ENCODE measurements around the gene SEMA3D. TPM values are rescaled to one million over a fixed set of nuclear protein-coding genes. Genes with fewer than 3 reads are reported as not detected.

The SEMA3D gene
- 1.5 TPM for polyA plus RNA-seq (2013, experiment 1 of 2)
- 1.5 TPM for polyA plus RNA-seq (2013, experiment 2 of 2)

DNA sequence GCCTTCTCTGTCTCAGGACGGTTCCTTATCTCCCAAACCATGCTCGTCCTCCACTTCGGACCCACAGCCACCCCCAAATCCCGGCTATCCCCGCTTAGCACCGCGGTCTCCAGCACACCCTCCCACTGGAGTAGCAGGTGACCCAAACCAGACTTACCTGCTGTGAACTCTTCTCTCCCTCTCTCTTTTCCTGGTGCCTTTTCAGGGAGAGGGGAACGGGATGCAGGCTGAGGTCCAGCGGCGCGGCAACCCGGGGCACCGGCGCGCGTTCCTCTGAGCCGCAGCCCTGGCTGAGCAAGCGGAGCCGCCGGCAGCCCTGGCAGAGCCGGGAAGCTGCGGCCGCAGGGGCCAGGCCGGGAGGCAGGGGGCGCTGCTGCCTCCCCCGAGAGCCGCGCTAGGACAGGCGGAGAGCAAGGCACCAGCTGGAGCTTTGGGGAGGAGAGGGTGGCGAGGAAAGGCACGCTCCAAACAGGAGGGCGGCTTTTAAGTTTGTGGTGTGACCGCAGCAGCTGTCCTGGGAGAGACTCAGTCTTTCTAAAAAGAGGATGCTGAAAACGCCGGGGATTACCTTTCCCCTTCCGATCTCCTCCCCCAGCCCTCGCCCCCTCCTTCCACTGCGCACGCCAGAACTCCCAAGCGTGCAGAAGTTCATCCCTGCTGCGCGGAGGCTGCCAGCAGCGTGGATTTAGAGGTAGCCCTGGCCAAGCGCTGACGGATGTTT, at the start of gene SEMA3D:
Gene SEMA3D, minus strand, starts transcription at position 536 of the 721 bp plus-strand sequence. CDS start 65,165 bp downstream, outside the sequence.
- Histone ChIP-seq H2BK120ac (ENCODE audit: low read depth, low read length) (no peak within 1 kb of the TSS), H2BK15ac (replicated peaks; ENCODE audit: low read depth) (no peak within 1 kb of the TSS), H3K23ac (ENCODE audit: low read length) (no peak within 1 kb of the TSS), H3K79me2 (ENCODE audit: control insufficient read depth, insufficient read depth, low read length) (no peaks in the 10 kb centered on the region), H4K5ac (ENCODE audit: low read length) (no peak within 1 kb of the TSS), H3K36me3 (ENCODE audit: control insufficient read depth, insufficient read depth, low read length) (no peaks in the 10 kb centered on the region), H4K8ac (ENCODE audit: low read depth, low read length) (no peak within 1 kb of the TSS), H3K4ac (ENCODE audit: low read depth, low read length) (no peak within 1 kb of the TSS), H3K27ac (ENCODE audit: low read depth, low read length) (no peak within 1 kb of the TSS), H3K4me1 (ENCODE audit: control insufficient read depth, low read depth, low read length) (no peaks in the 10 kb centered on the region), H3K18ac (ENCODE audit: low read length) (no peak within 1 kb of the TSS), H2AK5ac (ENCODE audit: low read length) (no peak within 1 kb of the TSS), H3K56ac (ENCODE audit: low read length) (peak within 1 kb of the TSS; percentile 81), H3K27me3 (ENCODE audit: insufficient read depth, low read length, poor library complexity) (peaks cover 2% of the 10 kb centered on the region), H3K9ac (ENCODE audit: low read length) (peak within 1 kb of the TSS; percentile 41), H2BK5ac (ENCODE audit: low read length) (no peak within 1 kb of the TSS), H3K4me2 (ENCODE audit: low read length) (peak within 1 kb of the TSS; percentile 99), H3K4me3 (ENCODE audit: low read length) (peak within 1 kb of the TSS; percentile 66), H3K79me1 (ENCODE audit: low read length) (no peaks in the 10 kb centered on the region)
- WGBS (ENCODE audit: extremely low coverage, insufficient coverage, low lambda C conversion rate): no CpG with 5 or more reads among the region's 45 CpGs
- DNase-seq: peak; percentile 89

DNA sequence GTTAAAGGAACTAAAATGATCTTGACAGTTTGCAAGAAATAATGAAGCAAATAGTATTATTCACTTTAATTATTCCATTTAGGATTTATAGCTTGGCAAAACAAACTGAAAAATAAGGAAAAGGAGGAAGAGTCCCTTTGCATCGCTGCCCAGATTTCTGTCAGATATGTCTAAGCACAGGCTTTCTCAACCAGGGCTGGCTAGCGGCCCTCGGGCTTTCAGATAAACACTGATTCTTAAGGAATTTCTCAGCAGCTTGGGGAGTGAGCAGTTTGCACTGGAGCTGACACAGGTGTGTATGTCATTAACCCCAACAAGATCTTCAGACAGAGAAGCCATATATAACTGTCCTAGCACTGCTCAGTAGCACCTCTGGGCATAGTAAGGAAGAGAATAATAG, 47.9 kb upstream of the SEMA3D start:
- Histone ChIP-seq H3K27me3 (ENCODE audit: insufficient read depth, low read length, poor library complexity) (no peaks in the 10 kb centered on the region), H2BK120ac (ENCODE audit: low read depth, low read length) (no peak overlapping the region), H3K4ac (ENCODE audit: low read depth, low read length) (no peak overlapping the region), H4K8ac (ENCODE audit: low read depth, low read length) (no peak overlapping the region), H3K79me1 (ENCODE audit: low read length) (no peaks in the 10 kb centered on the region), H3K23ac (ENCODE audit: low read length) (no peak overlapping the region), H3K4me1 (ENCODE audit: control insufficient read depth, low read depth, low read length) (no peaks in the 10 kb centered on the region), H3K9ac (ENCODE audit: low read length) (no peak overlapping the region), H2AK5ac (ENCODE audit: low read length) (no peak overlapping the region), H3K4me2 (ENCODE audit: low read length) (no peak overlapping the region), H3K36me3 (ENCODE audit: control insufficient read depth, insufficient read depth, low read length) (no peaks in the 10 kb centered on the region), H3K4me3 (ENCODE audit: low read length) (no peak overlapping the region), H3K56ac (ENCODE audit: low read length) (no peak overlapping the region), H3K18ac (ENCODE audit: low read length) (no peak overlapping the region), H3K79me2 (ENCODE audit: control insufficient read depth, insufficient read depth, low read length) (no peaks in the 10 kb centered on the region), H2BK15ac (replicated peaks; ENCODE audit: low read depth) (no peak overlapping the region), H2BK5ac (ENCODE audit: low read length) (no peak overlapping the region), H3K27ac (ENCODE audit: low read depth, low read length) (no peak overlapping the region), H4K5ac (ENCODE audit: low read length) (no peak overlapping the region)
- no CpG with 5 or more reads among the region's 3 CpGs for WGBS (ENCODE audit: extremely low coverage, insufficient coverage, low lambda C conversion rate)
- no peak for DNase-seq

- no peak for DNase-seq
- Histone ChIP-seq H2AK5ac (ENCODE audit: low read length) (no peak overlapping the region), H3K4ac (ENCODE audit: low read depth, low read length) (no peak overlapping the region)
These were observed 45.2 kb upstream of the SEMA3D start for GRCh38 chr7:85232068-85232467.

DNA sequence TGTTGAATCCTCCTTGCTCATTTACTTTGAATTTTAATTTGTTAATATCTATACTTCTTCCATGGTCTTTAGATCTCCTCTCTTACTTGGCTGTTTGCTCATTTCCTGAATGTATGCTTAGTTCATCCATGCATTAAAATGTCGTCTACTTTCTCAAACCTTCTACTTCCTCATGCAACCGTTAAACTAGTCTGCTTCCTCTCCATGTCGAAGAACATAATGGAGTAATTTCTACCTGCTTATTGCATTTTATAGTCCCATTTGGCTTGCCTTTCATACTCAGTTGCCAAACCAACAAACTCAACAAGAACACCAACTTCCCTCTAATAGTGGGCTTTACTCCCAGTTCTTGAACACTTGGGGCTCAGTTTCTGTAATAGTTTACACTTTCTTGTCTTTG, 43.8 kb upstream of the SEMA3D start:
- Histone ChIP-seq H3K36me3 (ENCODE audit: control insufficient read depth, insufficient read depth, low read length) (no peaks in the 10 kb centered on the region), H3K79me2 (ENCODE audit: control insufficient read depth, insufficient read depth, low read length) (no peaks in the 10 kb centered on the region), H3K9ac (ENCODE audit: low read length) (no peak overlapping the region), H3K18ac (ENCODE audit: low read length) (no peak overlapping the region), H2BK120ac (ENCODE audit: low read depth, low read length) (no peak overlapping the region), H3K79me1 (ENCODE audit: low read length) (no peaks in the 10 kb centered on the region), H2BK5ac (ENCODE audit: low read length) (no peak overlapping the region), H3K23ac (ENCODE audit: low read length) (no peak overlapping the region), H3K4me2 (ENCODE audit: low read length) (no peak overlapping the region), H3K4me3 (ENCODE audit: low read length) (no peak overlapping the region), H4K5ac (ENCODE audit: low read length) (no peak overlapping the region), H3K27me3 (ENCODE audit: insufficient read depth, low read length, poor library complexity) (no peaks in the 10 kb centered on the region), H2AK5ac (ENCODE audit: low read length) (no peak overlapping the region), H3K4ac (ENCODE audit: low read depth, low read length) (no peak overlapping the region), H3K56ac (ENCODE audit: low read length) (no peak overlapping the region), H2BK15ac (replicated peaks; ENCODE audit: low read depth) (no peak overlapping the region), H4K8ac (ENCODE audit: low read depth, low read length) (no peak overlapping the region), H3K4me1 (ENCODE audit: control insufficient read depth, low read depth, low read length) (no peaks in the 10 kb centered on the region), H3K27ac (ENCODE audit: low read depth, low read length) (no peak overlapping the region)
- DNase-seq: no peak
- no CpG with 5 or more reads among the region's 3 CpGs for WGBS (ENCODE audit: extremely low coverage, insufficient coverage, low lambda C conversion rate)

More at GRCh38 chr7:85232068-85232467, 45.2 kb upstream of the SEMA3D start:
- H4K8ac ChIP-seq (ENCODE audit: low read depth, low read length): peak overlapping the region; percentile 13
- no peak overlapping the region for H3K27ac ChIP-seq (ENCODE audit: low read depth, low read length)
- H2BK15ac ChIP-seq (replicated peaks; ENCODE audit: low read depth): no peak overlapping the region
- H3K18ac ChIP-seq (ENCODE audit: low read length): no peak overlapping the region
- H2BK5ac ChIP-seq (ENCODE audit: low read length): no peak overlapping the region
- no peaks in the 10 kb centered on the region for H3K27me3 ChIP-seq (ENCODE audit: insufficient read depth, low read length, poor library complexity)
- H3K23ac ChIP-seq (ENCODE audit: low read length): no peak overlapping the region
- H3K4me3 ChIP-seq (ENCODE audit: low read length): no peak overlapping the region
- no peaks in the 10 kb centered on the region for H3K4me1 ChIP-seq (ENCODE audit: control insufficient read depth, low read depth, low read length)
- H3K56ac ChIP-seq (ENCODE audit: low read length): no peak overlapping the region
- no peaks in the 10 kb centered on the region for H3K36me3 ChIP-seq (ENCODE audit: control insufficient read depth, insufficient read depth, low read length)
- no peak overlapping the region for H3K4me2 ChIP-seq (ENCODE audit: low read length)
- no peak overlapping the region for H2BK120ac ChIP-seq (ENCODE audit: low read depth, low read length)
- H3K9ac ChIP-seq (ENCODE audit: low read length): no peak overlapping the region
- H3K79me2 ChIP-seq (ENCODE audit: control insufficient read depth, insufficient read depth, low read length): no peaks in the 10 kb centered on the region
- no peak overlapping the region for H4K5ac ChIP-seq (ENCODE audit: low read length)
- no peaks in the 10 kb centered on the region for H3K79me1 ChIP-seq (ENCODE audit: low read length)
- no CpG with 5 or more reads among the region's 2 CpGs for WGBS (ENCODE audit: extremely low coverage, insufficient coverage, low lambda C conversion rate)

DNA sequence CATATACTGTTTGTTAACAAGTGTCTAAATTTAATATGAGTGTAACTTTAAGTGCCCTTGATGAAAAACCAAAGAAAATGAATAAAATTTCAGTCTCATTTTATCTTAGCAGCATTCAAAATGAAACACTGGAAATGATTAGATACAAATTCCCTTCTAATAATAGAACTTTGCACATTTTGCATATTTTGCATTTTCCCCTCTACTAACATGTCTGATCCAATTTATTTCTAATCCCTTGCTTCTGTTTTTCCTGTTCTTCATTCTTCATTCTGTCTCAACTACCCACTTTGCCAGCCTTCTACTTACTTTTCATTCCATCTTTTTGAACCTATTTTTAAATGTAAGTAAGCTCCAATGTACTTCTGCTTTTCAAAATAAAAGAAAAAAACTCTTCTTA, 42.7 kb upstream of the SEMA3D start:
- no peak for DNase-seq

More for the DNA sequence above, 42.7 kb upstream of the SEMA3D start:
- Histone ChIP-seq H3K4me2 (ENCODE audit: low read length) (no peak overlapping the region), H3K36me3 (ENCODE audit: control insufficient read depth, insufficient read depth, low read length) (no peaks in the 10 kb centered on the region), H4K5ac (ENCODE audit: low read length) (no peak overlapping the region), H3K27ac (ENCODE audit: low read depth, low read length) (no peak overlapping the region), H4K8ac (ENCODE audit: low read depth, low read length) (no peak overlapping the region), H3K4me3 (ENCODE audit: low read length) (no peak overlapping the region), H3K23ac (ENCODE audit: low read length) (no peak overlapping the region), H3K9ac (ENCODE audit: low read length) (no peak overlapping the region), H3K56ac (ENCODE audit: low read length) (no peak overlapping the region), H3K27me3 (ENCODE audit: insufficient read depth, low read length, poor library complexity) (no peaks in the 10 kb centered on the region), H3K79me1 (ENCODE audit: low read length) (no peaks in the 10 kb centered on the region), H3K18ac (ENCODE audit: low read length) (no peak overlapping the region), H3K4me1 (ENCODE audit: control insufficient read depth, low read depth, low read length) (no peaks in the 10 kb centered on the region), H2BK15ac (replicated peaks; ENCODE audit: low read depth) (no peak overlapping the region), H2BK120ac (ENCODE audit: low read depth, low read length) (no peak overlapping the region), H3K4ac (ENCODE audit: low read depth, low read length) (no peak overlapping the region), H2BK5ac (ENCODE audit: low read length) (no peak overlapping the region), H2AK5ac (ENCODE audit: low read length) (no peak overlapping the region), H3K79me2 (ENCODE audit: control insufficient read depth, insufficient read depth, low read length) (no peaks in the 10 kb centered on the region)

Measured in mesendoderm (in vitro differentiated cells).